ENCODE results near the gene PC.

DNA sequence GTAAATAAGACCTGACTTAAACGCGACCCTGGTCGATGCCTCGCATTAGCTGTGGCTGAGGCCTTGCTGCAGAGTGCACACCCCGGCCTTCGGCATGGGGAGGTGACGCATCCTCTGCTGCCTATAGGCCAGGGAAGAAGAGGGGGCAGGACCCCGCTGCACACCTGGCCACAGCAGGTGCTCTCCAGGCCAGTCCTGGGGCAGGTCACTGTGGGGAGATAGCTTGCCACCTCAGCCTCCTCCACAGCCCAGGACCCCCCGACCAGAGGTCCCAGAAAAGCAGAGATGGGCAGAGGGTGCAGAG, 88.7 kb downstream of the PC start:
- TF ChIP-seq CTCF (IDR thresholded peaks at IDR 0.05; ENCODE audit: poor library complexity) (no peak), EZH2 (IDR thresholded peaks at IDR 0.05; ENCODE audit: borderline replicate concordance) (no peak), EZH2phosphoT487 (IDR thresholded peaks at IDR 0.05; ENCODE audit: low read depth, severe bottlenecking, unreplicated experiment) (no peak)

Data from hepatocyte (in vitro differentiated cells).